Measurements from ENCODE around the gene MAGI2.

- TF ChIP-seq CTCF (IDR thresholded peaks at IDR 0.05) (no peak), POLR2AphosphoS5 (IDR thresholded peaks at IDR 0.05) (no peak), POLR2A (IDR thresholded peaks at IDR 0.05) (no peak)
These were observed 665.0 kb downstream of the MAGI2 start for GRCh38 chr7:78788464-78788863.
